CD4-positive, CD25-positive, alpha-beta regulatory T cell (primary cell): ENCODE results near the gene DOLPP1. TPM values are rescaled to one million over a fixed set of nuclear protein-coding genes. Genes with fewer than 3 reads are reported as not detected.

Source experiments
- ATAC-seq, 2 donors: fragments of 150-1000 bp; cut with Tn5 transposase; one replicate each; pipeline ENCODE4 v1.10.0; 2021; ENCODE audit warnings: low read depth in 2 of 2, moderate number of reproducible peaks in 2 of 2, moderate library complexity in 1 of 2
- DNase-seq, 3 donors: peaks; one replicate each; pipeline versions ENCODE4 v3.0.0 to v3.0.0-alpha.2; 2012 to 2022; ENCODE audit warnings: mixed read lengths in 1 of 3
- H3K27ac ChIP-seq: one replicate; pipeline ENCODE4 v1.7.0; 2013; ENCODE audit warnings: mild to moderate bottlenecking, low read length; ENCODE audit not compliant: insufficient read depth, poor library complexity, severe bottlenecking
- H3K27me3 ChIP-seq: one replicate; pipeline ENCODE4 v1.7.0; 2013; ENCODE audit warnings: low read length; ENCODE audit not compliant: control insufficient read depth, insufficient read depth
- H3K36me3 ChIP-seq: one replicate; pipeline ENCODE4 v1.7.0; 2013; ENCODE audit warnings: mild to moderate bottlenecking, low read length, moderate library complexity; ENCODE audit not compliant: control insufficient read depth, insufficient read depth
- H3K4me1 ChIP-seq: 2 replicates; pipeline ENCODE4 v1.7.0; 2013; ENCODE audit warnings: mild to moderate bottlenecking, low read length; ENCODE audit not compliant: insufficient read depth, control insufficient read depth, poor library complexity, severe bottlenecking
- H3K4me3 ChIP-seq: one replicate; pipeline ENCODE4 v1.7.0; 2013; ENCODE audit warnings: low read depth, mild to moderate bottlenecking, low read length, moderate library complexity
- H3K9me3 ChIP-seq, 2 experiments: 1 replicate in 1 of 2; 2 replicates in 1 of 2; pipeline ENCODE4 v1.7.0; 2013; ENCODE audit warnings: low read length in 2 of 2, mild to moderate bottlenecking in 1 of 2, moderate library complexity in 1 of 2; ENCODE audit not compliant: control insufficient read depth in 2 of 2
- H3K27ac Mint-ChIP-seq, 3 donors: one replicate each; pipeline ENCODE4 v1.8.0; 2020 to 2022; ENCODE audit warnings: mild to moderate bottlenecking in 3 of 3, mixed read lengths in 3 of 3, moderate library complexity in 2 of 3
- H3K27me3 Mint-ChIP-seq: one replicate; pipeline ENCODE4 v1.8.0; 2022; ENCODE audit warnings: mild to moderate bottlenecking, mixed read lengths
- H3K36me3 Mint-ChIP-seq: one replicate; pipeline ENCODE4 v1.8.0; 2020; ENCODE audit warnings: mixed read lengths
- H3K4me1 Mint-ChIP-seq, 4 donors: one replicate each; pipeline ENCODE4 v1.8.0; 2020 to 2022; ENCODE audit warnings: mixed read lengths in 4 of 4, mild to moderate bottlenecking in 1 of 4
- H3K4me3 Mint-ChIP-seq, 4 donors: one replicate each; pipeline ENCODE4 v1.8.0; 2020 to 2022; ENCODE audit warnings: mild to moderate bottlenecking in 4 of 4, mixed read lengths in 4 of 4, moderate library complexity in 3 of 4
- H3K9me3 Mint-ChIP-seq, 7 donors: one replicate each; pipeline ENCODE4 v1.8.0; 2020 to 2022; ENCODE audit warnings: mixed read lengths in 7 of 7, mild to moderate bottlenecking in 3 of 7, moderate library complexity in 2 of 7
- polyA plus RNA-seq, 4 donors: library from polyadenylated mRNA; unstranded; fragments of 300-500 nt; fragmentation: Illumina TruSeq; gene quantifications; one replicate each; pipeline ENCODE4 v1.2.3, GENCODE V29; 2021
- total RNA-seq: library from RNA; stranded (reverse); gene quantifications from one replicate; pipeline ENCODE4 v1.2.3, GENCODE V29; 2022

The DOLPP1 gene
- total and polyA plus RNA-seq, 5 donors from 2014 or later = 3.9 to 9.3 (median 8.7) TPM

GRCh38 chr9:129133082-129133481, 52.2 kb downstream of the DOLPP1 start:
- ATAC-seq (no peak), DNase-seq (no peak)
- H3K4me3 ChIP-seq = no peak overlapping the region
- H3K4me3 Mint-ChIP-seq = no peak overlapping the region
- no peaks in the 10 kb centered on the region for H3K27me3 ChIP-seq
- no peaks in the 10 kb centered on the region for H3K9me3 ChIP-seq
- peaks cover 5% of the 10 kb centered on the region for H3K4me1 ChIP-seq
- H3K36me3 ChIP-seq = peaks cover 39% of the 10 kb centered on the region
- peaks cover 28% of the 10 kb centered on the region for H3K36me3 Mint-ChIP-seq
- H3K4me1 Mint-ChIP-seq = peaks cover 0 to 15% (median 7%) of the 10 kb centered on the region in 4 donors
- no peak overlapping the region for H3K27ac Mint-ChIP-seq
- H3K27me3 Mint-ChIP-seq = no peaks in the 10 kb centered on the region
- no peak overlapping the region for H3K27ac ChIP-seq
- no peaks in the 10 kb centered on the region for H3K9me3 Mint-ChIP-seq

GRCh38 chr9:129135476-129135875, 54.6 kb downstream of the DOLPP1 start:
- Histone ChIP-seq H3K4me3 (no peak overlapping the region), H3K27ac (no peak overlapping the region), H3K27me3 (no peaks in the 10 kb centered on the region), H3K9me3 (no peaks in the 10 kb centered on the region), H3K4me1 (peaks cover 18% of the 10 kb centered on the region), H3K36me3 (peaks cover 28% of the 10 kb centered on the region)
- H3K4me1 Mint-ChIP-seq = peaks cover 4 to 30% (median 16%) of the 10 kb centered on the region in 4 donors
- H3K27me3 Mint-ChIP-seq = no peaks in the 10 kb centered on the region
- DNase-seq (no peak), ATAC-seq (no peak)
- no peaks in the 10 kb centered on the region for H3K9me3 Mint-ChIP-seq
- H3K36me3 Mint-ChIP-seq = peaks cover 28% of the 10 kb centered on the region
- H3K4me3 Mint-ChIP-seq = no peak overlapping the region
- H3K27ac Mint-ChIP-seq = no peak overlapping the region

GRCh38 chr9:129136446-129137035, 55.6 kb downstream of the DOLPP1 start:
- Mint-ChIP-seq H3K4me1 (peaks cover 4 to 29% (median 18%) of the 10 kb centered on the region in 4 donors), H3K27me3 (no peaks in the 10 kb centered on the region), H3K36me3 (peaks cover 22% of the 10 kb centered on the region), H3K9me3 (no peaks in the 10 kb centered on the region), H3K4me3 (no peak overlapping the region), H3K27ac (no peak overlapping the region)
- Histone ChIP-seq H3K9me3 (no peaks in the 10 kb centered on the region), H3K27ac (no peak overlapping the region), H3K27me3 (no peaks in the 10 kb centered on the region), H3K4me1 (peaks cover 25% of the 10 kb centered on the region), H3K36me3 (peaks cover 28% of the 10 kb centered on the region), H3K4me3 (no peak overlapping the region)
- DNase-seq (no peak), ATAC-seq (no peak)

GRCh38 chr9:129137292-129138143, 56.6 kb downstream of the DOLPP1 start:
- H3K4me3 Mint-ChIP-seq = peak overlapping the region in 2 of 4 donors; percentile 62 to 66
- H3K4me1 ChIP-seq = peaks cover 32% of the 10 kb centered on the region
- no peaks in the 10 kb centered on the region for H3K27me3 ChIP-seq
- peaks cover 4 to 30% (median 13%) of the 10 kb centered on the region in 4 donors for H3K4me1 Mint-ChIP-seq
- H3K9me3 ChIP-seq = no peaks in the 10 kb centered on the region
- ATAC-seq = no peak
- no peaks in the 10 kb centered on the region for H3K9me3 Mint-ChIP-seq
- H3K36me3 Mint-ChIP-seq = peaks cover 17% of the 10 kb centered on the region
- H3K4me3 ChIP-seq = no peak overlapping the region
- no peaks in the 10 kb centered on the region for H3K27me3 Mint-ChIP-seq
- H3K27ac ChIP-seq = no peak overlapping the region
- no peak for DNase-seq
- peaks cover 28% of the 10 kb centered on the region for H3K36me3 ChIP-seq
- no peak overlapping the region for H3K27ac Mint-ChIP-seq

GRCh38 chr9:129138144-129138462, 57.2 kb downstream of the DOLPP1 start:
- Mint-ChIP-seq H3K27ac (no peak overlapping the region), H3K4me1 (peaks cover 8 to 35% (median 18%) of the 10 kb centered on the region in 4 donors), H3K4me3 (peak overlapping the region in 1 of 4 donors; percentile 66), H3K9me3 (no peaks in the 10 kb centered on the region), H3K27me3 (no peaks in the 10 kb centered on the region), H3K36me3 (peaks cover 22% of the 10 kb centered on the region)
- H3K4me1 ChIP-seq = peaks cover 36% of the 10 kb centered on the region
- DNase-seq (no peak), ATAC-seq (no peak)
- peaks cover 29% of the 10 kb centered on the region for H3K36me3 ChIP-seq
- no peak overlapping the region for H3K27ac ChIP-seq
- no peak overlapping the region for H3K4me3 ChIP-seq
- no peaks in the 10 kb centered on the region for H3K9me3 ChIP-seq
- no peaks in the 10 kb centered on the region for H3K27me3 ChIP-seq

GRCh38 chr9:129138476-129139232, 57.7 kb downstream of the DOLPP1 start:
- H3K4me1 ChIP-seq = peaks cover 36% of the 10 kb centered on the region
- no peak overlapping the region for H3K27ac ChIP-seq
- Mint-ChIP-seq H3K27ac (peak overlapping the region; percentile 94 to 99 (median 94)), H3K4me1 (peaks cover 8 to 36% (median 18%) of the 10 kb centered on the region in 4 donors), H3K9me3 (no peaks in the 10 kb centered on the region), H3K36me3 (peaks cover 20% of the 10 kb centered on the region), H3K27me3 (no peaks in the 10 kb centered on the region), H3K4me3 (peak overlapping the region; percentile 82 to 98 (median 90))
- H3K9me3 ChIP-seq = no peaks in the 10 kb centered on the region
- H3K4me3 ChIP-seq = no peak overlapping the region
- no peak for DNase-seq
- peaks cover 28% of the 10 kb centered on the region for H3K36me3 ChIP-seq
- no peaks in the 10 kb centered on the region for H3K27me3 ChIP-seq
- no peak for ATAC-seq

- ATAC-seq = peak; percentile 68 to 69
- Mint-ChIP-seq H3K4me1 (peaks cover 8 to 36% (median 17%) of the 10 kb centered on the region in 4 donors), H3K27me3 (no peaks in the 10 kb centered on the region), H3K27ac (peak overlapping the region; percentile 94 to 99 (median 94)), H3K36me3 (peaks cover 20% of the 10 kb centered on the region), H3K4me3 (peak overlapping the region; percentile 82 to 98 (median 90)), H3K9me3 (no peaks in the 10 kb centered on the region)
- peak overlapping the region; percentile 90 for H3K27ac ChIP-seq
- no peaks in the 10 kb centered on the region for H3K27me3 ChIP-seq
- no peaks in the 10 kb centered on the region for H3K9me3 ChIP-seq
- peaks cover 36% of the 10 kb centered on the region for H3K4me1 ChIP-seq
- H3K4me3 ChIP-seq = peak overlapping the region; percentile 82
- H3K36me3 ChIP-seq = peaks cover 31% of the 10 kb centered on the region
- DNase-seq = peak; percentile 68 to 88 (median 79)
These were observed 58.5 kb downstream of the DOLPP1 start for GRCh38 chr9:129139233-129139992.
